Ishikawa (cell line): Measurements from ENCODE around the gene EXOC3.

Experiments
- CEBPB ChIP-seq: IDR thresholded peaks from 2 replicates; pipeline ENCODE4 v1.6.1; 2012
- CREB1 ChIP-seq: IDR thresholded peaks from 2 replicates; pipeline ENCODE4 v1.6.1; 2012; ENCODE audit warnings: low read depth
- EP300 ChIP-seq: IDR thresholded peaks from 2 replicates; pipeline ENCODE4 v1.6.1; 2012; ENCODE audit warnings: borderline replicate concordance
- FOXM1 ChIP-seq: IDR thresholded peaks from 2 replicates; pipeline ENCODE4 v1.6.1; 2012; ENCODE audit warnings: low read depth, borderline replicate concordance
- RAD21 ChIP-seq: IDR thresholded peaks from 2 replicates; pipeline ENCODE4 v1.6.1; 2012; ENCODE audit warnings: low read depth
- REST ChIP-seq: IDR thresholded peaks from 2 replicates; pipeline ENCODE4 v1.6.1; 2012; ENCODE audit warnings: low read depth, mild to moderate bottlenecking
- TAF1 ChIP-seq: IDR thresholded peaks from 2 replicates; pipeline ENCODE4 v1.6.1; 2012; ENCODE audit warnings: low read depth, mild to moderate bottlenecking
- TEAD4 ChIP-seq: IDR thresholded peaks from 2 replicates; pipeline ENCODE4 v1.6.1; 2012
- USF1 ChIP-seq: IDR thresholded peaks from 2 replicates; pipeline ENCODE4 v1.6.1; 2012
- YY1 ChIP-seq: IDR thresholded peaks from 2 replicates; pipeline ENCODE4 v1.6.1; 2012; ENCODE audit warnings: low read depth

GRCh38 chr5:476814-477175 is 33.8 kb downstream of the EXOC3 start:
- no peak for TF ChIP-seq CREB1
- TF ChIP-seq FOXM1: no peak
- no peak for TF ChIP-seq CEBPB
- TF ChIP-seq REST: no peak
- no peak for TF ChIP-seq YY1
- no peak for TF ChIP-seq EP300
- TF ChIP-seq USF1: no peak
- no peak for TF ChIP-seq RAD21
- TF ChIP-seq TEAD4: no peak
- TF ChIP-seq TAF1: no peak
